Measurements from ENCODE around the gene NOP53. TPM values are rescaled to one million over a fixed set of nuclear protein-coding genes. Genes with fewer than 3 reads are reported as not detected.

The NOP53 gene
- total and polyA plus RNA-seq, 2 of the 13 experiments (the other 11 are each of a cell fraction or from before 2014, with no cell fraction given) = 53.9 to 141 TPM

DNA sequence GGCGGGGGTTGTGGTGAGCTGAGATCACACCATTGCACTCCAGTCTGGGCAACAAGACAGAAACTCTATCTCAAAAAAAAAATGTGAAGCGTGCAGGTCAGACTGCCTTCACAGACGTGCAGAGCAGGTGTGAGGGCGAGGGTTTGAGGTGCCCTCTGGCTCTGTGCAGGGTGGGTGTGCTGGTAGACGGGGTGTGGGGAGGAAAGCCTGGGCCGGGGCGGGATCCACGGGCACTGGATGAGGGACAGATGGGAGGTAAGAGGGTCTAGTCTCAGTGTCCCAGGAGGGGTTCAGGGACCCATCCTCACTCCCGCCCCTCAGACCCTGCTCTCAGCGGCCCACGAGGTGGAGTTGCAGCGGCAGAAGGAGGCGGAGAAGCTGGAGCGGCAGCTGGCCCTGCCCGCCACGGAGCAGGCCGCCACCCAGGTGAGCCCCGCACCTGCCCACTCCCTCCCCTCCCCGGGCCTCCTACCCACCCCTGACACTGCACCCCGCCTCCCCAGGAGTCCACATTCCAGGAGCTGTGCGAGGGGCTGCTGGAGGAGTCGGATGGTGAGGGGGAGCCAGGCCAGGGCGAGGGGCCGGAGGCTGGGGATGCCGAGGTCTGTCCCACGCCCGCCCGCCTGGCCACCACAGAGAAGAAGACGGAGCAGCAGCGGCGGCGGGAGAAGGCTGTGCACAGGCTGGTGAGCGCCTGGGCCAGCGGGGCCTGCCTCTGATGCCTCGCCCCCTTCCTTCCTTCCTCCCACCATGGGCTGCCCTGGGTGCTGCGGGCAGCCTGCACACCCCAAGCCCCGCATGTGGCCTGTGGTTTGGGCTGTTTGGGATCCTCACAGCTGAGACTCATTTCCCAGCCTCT is 9.1 kb downstream of the NOP53 start:
- ATAC-seq (no peak), FAIRE-seq (no peak), DNase-seq (ENCODE audit: low spot score) (no peak)
- Histone ChIP-seq H3K79me2 (ENCODE audit: insufficient read depth, low read length) (no peaks in the 10 kb centered on the region), H2AFZ (ENCODE audit: low read length) (no peak overlapping the region), H3K36me3 (replicated peaks in 1 of 2; ENCODE audit: control insufficient read depth in 1 of 2, insufficient read depth in 2 of 2, low read length in 2 of 2) (peaks cover 34 to 74% of the 10 kb centered on the region in 2 experiments; a peak in 4 of 5 replicates), H3K27ac (ENCODE audit: extremely low read length, insufficient read depth, low read length) (no peak overlapping the region), H3K27me3 (ENCODE audit: control insufficient read depth in 1 of 2, insufficient read depth in 2 of 2, low read length in 2 of 2) (no peaks in the 10 kb centered on the region), H3K4me2 (ENCODE audit: low read depth, low read length) (no peak overlapping the region), H3K4me3 (replicated peaks in 1 of 3; ENCODE audit: insufficient read depth in 1 of 3, low read depth in 2 of 3, low read length in 3 of 3) (no peak overlapping the region), H3K9me3 (ENCODE audit: low read length) (no peaks in the 10 kb centered on the region), H3K4me1 (ENCODE audit: insufficient read depth, low read length) (peaks cover 32% of the 10 kb centered on the region), H3K9ac (ENCODE audit: insufficient read depth, low read depth, low read length) (no peak overlapping the region), H4K20me1 (ENCODE audit: insufficient read depth, low read length) (0 out of 2 replicates have a peak, but pooled peaks cover 12% of the 10 kb centered on the region)
- POLR2A ChIA-PET = no interaction called here
- TF ChIP-seq, protein P1, sequence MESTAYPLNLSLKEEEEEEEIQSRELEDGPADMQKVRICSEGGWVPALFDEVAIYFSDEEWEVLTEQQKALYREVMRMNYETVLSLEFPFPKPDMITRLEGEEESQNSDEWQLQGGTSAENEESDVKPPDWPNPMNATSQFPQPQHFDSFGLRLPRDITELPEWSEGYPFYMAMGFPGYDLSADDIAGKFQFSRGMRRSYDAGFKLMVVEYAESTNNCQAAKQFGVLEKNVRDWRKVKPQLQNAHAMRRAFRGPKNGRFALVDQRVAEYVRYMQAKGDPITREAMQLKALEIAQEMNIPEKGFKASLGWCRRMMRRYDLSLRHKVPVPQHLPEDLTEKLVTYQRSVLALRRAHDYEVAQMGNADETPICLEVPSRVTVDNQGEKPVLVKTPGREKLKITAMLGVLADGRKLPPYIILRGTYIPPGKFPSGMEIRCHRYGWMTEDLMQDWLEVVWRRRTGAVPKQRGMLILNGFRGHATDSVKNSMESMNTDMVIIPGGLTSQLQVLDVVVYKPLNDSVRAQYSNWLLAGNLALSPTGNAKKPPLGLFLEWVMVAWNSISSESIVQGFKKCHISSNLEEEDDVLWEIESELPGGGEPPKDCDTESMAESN (CRISPR knock-in tag; conservative IDR thresholded peaks at IDR 0.05) = no peak
- TF ChIP-seq ZFAT (CRISPR knock-in tag; conservative IDR thresholded peaks at IDR 0.05) (no peak), ATM (IDR thresholded peaks at IDR 0.05; ENCODE audit: borderline replicate concordance) (no peak), ZNF251 (CRISPR knock-in tag; IDR thresholded peaks at IDR 0.05) (no peak), MIER3 (CRISPR knock-in tag; IDR thresholded peaks at IDR 0.05; ENCODE audit: borderline replicate concordance) (no peak), NCOR1 (IDR thresholded peaks at IDR 0.05; ENCODE audit: borderline replicate concordance, low read length) (no peak), RBFOX2 (IDR thresholded peaks at IDR 0.05; ENCODE audit: low read depth, low read length) (peak; percentile 57), AGO2 (optimal IDR thresholded peaks at IDR 0.05; ENCODE audit: low read depth, low read length) (peak; percentile 3)
- TF ChIP-seq, protein P2, sequence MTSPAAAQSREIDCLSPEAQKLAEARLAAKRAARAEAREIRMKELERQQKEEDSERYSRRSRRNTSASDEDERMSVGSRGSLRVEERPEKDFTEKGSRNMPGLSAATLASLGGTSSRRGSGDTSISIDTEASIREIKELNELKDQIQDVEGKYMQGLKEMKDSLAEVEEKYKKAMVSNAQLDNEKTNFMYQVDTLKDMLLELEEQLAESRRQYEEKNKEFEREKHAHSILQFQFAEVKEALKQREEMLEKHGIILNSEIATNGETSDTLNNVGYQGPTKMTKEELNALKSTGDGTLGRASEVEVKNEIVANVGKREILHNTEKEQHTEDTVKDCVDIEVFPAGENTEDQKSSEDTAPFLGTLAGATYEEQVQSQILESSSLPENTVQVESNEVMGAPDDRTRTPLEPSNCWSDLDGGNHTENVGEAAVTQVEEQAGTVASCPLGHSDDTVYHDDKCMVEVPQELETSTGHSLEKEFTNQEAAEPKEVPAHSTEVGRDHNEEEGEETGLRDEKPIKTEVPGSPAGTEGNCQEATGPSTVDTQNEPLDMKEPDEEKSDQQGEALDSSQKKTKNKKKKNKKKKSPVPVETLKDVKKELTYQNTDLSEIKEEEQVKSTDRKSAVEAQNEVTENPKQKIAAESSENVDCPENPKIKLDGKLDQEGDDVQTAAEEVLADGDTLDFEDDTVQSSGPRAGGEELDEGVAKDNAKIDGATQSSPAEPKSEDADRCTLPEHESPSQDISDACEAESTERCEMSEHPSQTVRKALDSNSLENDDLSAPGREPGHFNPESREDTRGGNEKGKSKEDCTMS (CRISPR knock-in tag; conservative IDR thresholded peaks at IDR 0.05) = no peak
- TF ChIP-seq, protein P3, sequence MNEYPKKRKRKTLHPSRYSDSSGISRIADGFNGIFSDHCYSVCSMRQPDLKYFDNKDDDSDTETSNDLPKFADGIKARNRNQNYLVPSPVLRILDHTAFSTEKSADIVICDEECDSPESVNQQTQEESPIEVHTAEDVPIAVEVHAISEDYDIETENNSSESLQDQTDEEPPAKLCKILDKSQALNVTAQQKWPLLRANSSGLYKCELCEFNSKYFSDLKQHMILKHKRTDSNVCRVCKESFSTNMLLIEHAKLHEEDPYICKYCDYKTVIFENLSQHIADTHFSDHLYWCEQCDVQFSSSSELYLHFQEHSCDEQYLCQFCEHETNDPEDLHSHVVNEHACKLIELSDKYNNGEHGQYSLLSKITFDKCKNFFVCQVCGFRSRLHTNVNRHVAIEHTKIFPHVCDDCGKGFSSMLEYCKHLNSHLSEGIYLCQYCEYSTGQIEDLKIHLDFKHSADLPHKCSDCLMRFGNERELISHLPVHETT (CRISPR knock-in tag; conservative IDR thresholded peaks at IDR 0.05) = no peak
- intact Hi-C loops (cut with micrococcal nuclease; ENCODE audit: unreplicated experiment) (no loop called here), in situ Hi-C loops (cut with HindIII; ENCODE audit: extremely low pct_ligation_motif_present, low pct_unique_long_range_greater_than_20kb) (no loop called here)
- 96% methylated on average over 11 of the region's 37 CpGs for WGBS (ENCODE audit: low lambda C conversion rate)
- BruUV-seq (replicated peaks) = no TSS peak
- CTCF ChIA-PET (ENCODE audit: low intra/inter-chr PET ratio, low total read pairs) = no interaction called here
